ENCODE results near the gene IQGAP2. TPM values are rescaled to one million over a fixed set of nuclear protein-coding genes. Genes with fewer than 3 reads are reported as not detected.

The IQGAP2 gene
- total and polyA plus RNA-seq, 3 donors from 2014 or later = 33.5 to 78.6 (median 60.2) TPM

DNA sequence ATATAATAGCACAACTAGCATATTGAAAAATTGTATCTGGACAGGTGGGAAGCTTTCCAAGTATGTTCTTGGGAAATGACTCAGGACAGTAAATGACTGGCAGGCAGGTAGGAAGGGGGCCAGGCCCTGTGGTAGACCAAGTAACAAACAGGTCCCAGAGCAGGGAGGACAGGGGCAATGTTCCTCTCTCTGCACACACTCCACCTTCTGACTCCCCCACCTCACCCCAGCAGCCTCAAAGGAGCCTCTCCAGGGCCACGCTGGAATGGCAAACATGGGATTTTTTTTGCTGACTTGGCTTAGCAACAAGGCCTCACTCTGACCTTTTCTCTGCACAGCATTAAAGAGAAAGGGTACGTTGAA lies 31.1 kb upstream of the IQGAP2 start:
- no peak for DNase-seq
- H3K9me3 ChIP-seq = no peaks in the 10 kb centered on the region
- no peak overlapping the region for H3K4me3 ChIP-seq
- H3K36me3 ChIP-seq (ENCODE audit: low read depth, missing control alignments) = no peaks in the 10 kb centered on the region
- no peak overlapping the region for H3K27ac ChIP-seq
- intact Hi-C loops (cut with DNase I; ENCODE audit: low total_unique reads) = no loop called here
- WGBS, 2 donors = 58 to 63% methylated on average over 2 of the region's 2 CpGs
- TF ChIP-seq POLR2A (IDR thresholded peaks at IDR 0.05) = no peak
- TF ChIP-seq, protein P1, sequence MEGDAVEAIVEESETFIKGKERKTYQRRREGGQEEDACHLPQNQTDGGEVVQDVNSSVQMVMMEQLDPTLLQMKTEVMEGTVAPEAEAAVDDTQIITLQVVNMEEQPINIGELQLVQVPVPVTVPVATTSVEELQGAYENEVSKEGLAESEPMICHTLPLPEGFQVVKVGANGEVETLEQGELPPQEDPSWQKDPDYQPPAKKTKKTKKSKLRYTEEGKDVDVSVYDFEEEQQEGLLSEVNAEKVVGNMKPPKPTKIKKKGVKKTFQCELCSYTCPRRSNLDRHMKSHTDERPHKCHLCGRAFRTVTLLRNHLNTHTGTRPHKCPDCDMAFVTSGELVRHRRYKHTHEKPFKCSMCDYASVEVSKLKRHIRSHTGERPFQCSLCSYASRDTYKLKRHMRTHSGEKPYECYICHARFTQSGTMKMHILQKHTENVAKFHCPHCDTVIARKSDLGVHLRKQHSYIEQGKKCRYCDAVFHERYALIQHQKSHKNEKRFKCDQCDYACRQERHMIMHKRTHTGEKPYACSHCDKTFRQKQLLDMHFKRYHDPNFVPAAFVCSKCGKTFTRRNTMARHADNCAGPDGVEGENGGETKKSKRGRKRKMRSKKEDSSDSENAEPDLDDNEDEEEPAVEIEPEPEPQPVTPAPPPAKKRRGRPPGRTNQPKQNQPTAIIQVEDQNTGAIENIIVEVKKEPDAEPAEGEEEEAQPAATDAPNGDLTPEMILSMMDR (IDR thresholded peaks at IDR 0.05) = no peak
- H3K27me3 ChIP-seq = no peaks in the 10 kb centered on the region
- H3K4me1 ChIP-seq = no peaks in the 10 kb centered on the region

DNA sequence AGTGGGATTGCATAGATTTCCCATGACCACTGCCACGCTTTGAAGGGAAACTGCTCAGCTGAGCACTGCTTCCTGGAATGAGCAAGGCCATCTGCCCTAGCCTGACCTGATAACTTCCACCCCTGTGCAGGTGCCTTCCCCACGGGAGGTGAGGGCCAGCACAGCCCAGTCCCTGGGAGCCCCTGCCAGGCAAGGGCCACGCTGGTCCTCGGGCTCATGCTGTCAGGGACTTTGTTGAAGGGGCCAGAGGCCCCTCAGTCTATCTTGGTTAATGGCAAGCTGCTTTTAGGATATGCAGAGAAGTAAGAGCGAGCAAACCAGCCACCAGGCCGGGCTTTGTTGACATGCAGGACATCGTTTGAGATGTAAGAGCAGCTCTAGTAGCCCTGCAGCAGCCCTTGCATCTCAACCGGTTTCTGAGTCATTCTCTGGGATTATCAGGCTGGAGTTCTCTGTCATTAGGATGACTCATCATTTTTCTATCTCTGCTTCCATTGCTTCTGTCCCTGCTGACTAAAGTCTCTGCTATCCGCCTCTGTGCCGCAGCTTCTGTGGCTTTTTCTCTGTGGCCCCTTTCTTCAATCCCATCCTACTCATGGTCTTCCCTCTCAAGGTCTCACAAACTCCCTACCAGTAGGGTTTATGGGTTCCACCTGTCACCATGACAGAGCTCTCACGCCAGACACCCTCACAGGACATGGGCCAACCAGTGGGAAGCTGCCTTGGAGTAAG lies 30.6 kb upstream of the IQGAP2 start:
- Histone ChIP-seq H3K4me1 (no peaks in the 10 kb centered on the region), H3K27me3 (no peaks in the 10 kb centered on the region), H3K4me3 (no peak overlapping the region), H3K9me3 (no peaks in the 10 kb centered on the region), H3K36me3 (ENCODE audit: low read depth, missing control alignments) (no peaks in the 10 kb centered on the region), H3K27ac (no peak overlapping the region)
- DNase-seq = no peak
- 73 to 86% methylated on average over 8 to 11 of the region's 11 CpGs for WGBS, 2 donors
- intact Hi-C loops (cut with DNase I; ENCODE audit: low total_unique reads) = no loop called here
- no peak for TF ChIP-seq POLR2A (IDR thresholded peaks at IDR 0.05)
- TF ChIP-seq, protein P1 (IDR thresholded peaks at IDR 0.05) = no peak

DNA sequence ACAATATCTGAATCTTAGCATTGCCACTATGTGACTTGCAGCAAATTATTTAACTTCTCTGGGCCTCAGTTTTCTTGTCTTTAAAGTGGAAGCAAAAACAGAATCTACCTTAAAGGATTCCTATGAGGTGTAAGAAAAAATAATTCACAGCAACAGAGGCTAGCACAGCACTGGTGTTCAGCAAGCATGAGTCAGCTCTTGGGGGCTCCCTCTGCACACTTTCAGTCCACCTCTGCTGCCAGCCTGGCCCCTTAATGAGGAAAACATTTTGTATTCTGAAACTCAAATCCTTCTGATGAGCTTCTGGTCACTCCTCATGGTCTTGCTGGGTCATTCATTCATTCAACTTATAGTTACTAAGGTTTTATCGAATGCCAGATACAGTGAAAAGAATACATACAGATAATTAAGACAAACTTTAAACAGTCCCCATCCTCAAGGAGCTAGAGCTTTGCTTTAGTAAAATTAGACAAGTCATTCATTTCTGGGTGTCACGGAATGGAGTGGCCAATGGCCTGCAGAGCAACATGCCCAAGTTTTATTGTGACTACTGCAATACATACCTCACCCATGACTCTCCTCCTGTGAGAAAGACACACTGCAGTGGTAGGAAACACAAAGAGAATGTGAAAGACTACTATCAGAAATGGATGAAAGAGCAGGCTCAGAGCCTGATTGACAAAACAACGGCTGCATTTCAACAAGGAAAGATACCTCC lies 26.8 kb upstream of the IQGAP2 start:
- Histone ChIP-seq H3K9me3 (no peaks in the 10 kb centered on the region), H3K27ac (no peak overlapping the region), H3K4me3 (no peak overlapping the region), H3K4me1 (no peaks in the 10 kb centered on the region), H3K27me3 (no peaks in the 10 kb centered on the region), H3K36me3 (ENCODE audit: low read depth, missing control alignments) (no peaks in the 10 kb centered on the region)
- no peak for DNase-seq
- intact Hi-C loops (cut with DNase I; ENCODE audit: low total_unique reads) = no loop called here
- TF ChIP-seq, protein P1 (IDR thresholded peaks at IDR 0.05) = no peak
- 89 to 90% methylated on average over 3 of the region's 3 CpGs for WGBS, 2 donors

DNA sequence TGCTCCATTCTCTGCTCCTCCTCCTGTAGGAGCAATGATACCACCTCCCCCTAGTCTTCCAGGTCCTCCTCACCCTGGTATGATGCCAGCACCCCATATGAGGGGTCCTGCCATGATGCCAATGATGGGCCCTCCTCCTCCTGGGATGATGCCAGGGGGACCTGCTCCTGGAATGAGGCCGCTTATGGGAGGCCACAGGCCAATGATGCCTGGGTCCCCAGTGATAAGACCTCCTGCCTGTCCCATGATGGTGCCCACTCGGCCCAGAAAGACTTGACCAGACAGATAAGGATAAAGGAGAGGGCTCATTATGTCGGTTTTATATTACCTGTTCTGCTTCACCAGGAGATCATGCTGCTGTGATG lies 26.2 kb upstream of the IQGAP2 start:
- H3K4me1 ChIP-seq = no peaks in the 10 kb centered on the region
- H3K36me3 ChIP-seq (ENCODE audit: low read depth, missing control alignments) = no peaks in the 10 kb centered on the region
- H3K4me3 ChIP-seq = no peak overlapping the region
- no peak for DNase-seq
- H3K9me3 ChIP-seq = no peaks in the 10 kb centered on the region
- H3K27ac ChIP-seq = no peak overlapping the region
- no peaks in the 10 kb centered on the region for H3K27me3 ChIP-seq
- intact Hi-C loops (cut with DNase I; ENCODE audit: low total_unique reads) = no loop called here
- TF ChIP-seq, protein P1 (IDR thresholded peaks at IDR 0.05) = no peak
- TF ChIP-seq POLR2A (IDR thresholded peaks at IDR 0.05) = no peak
- WGBS, 2 donors = 75 to 88% methylated on average over 3 of the region's 3 CpGs

All from testis (tissue), 3 donors.